Hindlimb muscle (tissue), 1 donor: ENCODE measurements around the gene GUCA2B. TPM values are rescaled to one million over a fixed set of nuclear protein-coding genes. Genes with fewer than 3 reads are reported as not detected.

Experiments used
- DNase-seq: peaks from one replicate; pipeline ENCODE4 v3.0.0-alpha.2; 2013
- polyA plus RNA-seq: library from polyadenylated mRNA; unstranded; fragments of 120-200 nt; gene quantifications from one replicate; pipeline ENCODE4 v1.2.1, GENCODE V29; 2013; ENCODE audit not compliant: insufficient read length

GUCA2B gene
- polyA plus RNA-seq, result not detected

- no peak for DNase-seq
Observed at GRCh38 chr1:42152907-42153600, at the start of gene GUCA2B. TSS of gene GUCA2B (plus strand) at chr1:42153410. CDS start at chr1:42153451, 41 bp downstream.

DNA sequence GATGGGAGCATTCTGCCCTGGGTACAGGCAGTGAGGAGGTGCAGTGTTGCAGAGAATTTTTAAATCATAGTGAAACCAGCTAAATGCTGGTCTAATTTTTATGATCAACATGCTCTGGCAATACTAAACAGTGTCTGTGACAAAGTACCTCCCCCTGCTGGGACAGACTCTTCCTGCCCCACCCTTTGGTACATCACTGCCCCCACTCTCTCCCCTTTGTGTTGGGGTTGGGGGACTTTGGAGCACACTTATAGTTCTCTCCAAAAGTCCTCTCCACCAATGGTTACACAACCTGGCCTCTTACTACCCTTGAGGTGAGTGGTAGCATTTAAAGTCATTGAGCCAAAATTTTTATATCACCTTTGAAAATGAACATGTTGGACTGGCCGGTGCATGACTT is 48.2 kb upstream of the GUCA2B start:
- DNase-seq, result no peak

DNA sequence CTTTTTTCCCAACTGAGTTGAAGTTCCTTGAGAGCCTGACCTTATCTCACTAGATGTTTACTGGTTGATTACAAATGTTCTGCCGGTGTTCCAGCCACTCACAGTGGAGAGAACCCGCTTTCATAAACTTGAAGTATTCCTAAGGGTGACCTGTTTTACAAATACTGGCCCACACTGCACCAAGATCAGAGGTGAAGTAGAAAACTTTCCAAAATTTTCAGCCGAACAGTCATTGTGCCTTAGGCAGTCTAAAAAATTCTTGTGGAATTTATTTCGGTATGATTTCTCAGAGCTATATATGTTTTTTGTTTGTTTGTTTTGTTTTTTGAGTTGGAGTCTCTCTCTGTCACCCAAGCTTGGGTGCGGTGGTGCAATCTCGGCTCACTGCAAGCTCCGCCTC is 44.9 kb upstream of the GUCA2B start:
- DNase-seq, result no peak

GRCh38 chr1:42109600-42109999 is 43.6 kb upstream of the GUCA2B start:
- DNase-seq, result no peak

GRCh38 chr1:42114229-42114628 is 39.0 kb upstream of the GUCA2B start:
- no peak for DNase-seq

- DNase-seq, result no peak
Observed at GRCh38 chr1:42117214-42117613, 36.0 kb upstream of the GUCA2B start.

- no peak for DNase-seq
Observed at GRCh38 chr1:42118125-42118524, 35.1 kb upstream of the GUCA2B start.

- no peak for DNase-seq
Observed at GRCh38 chr1:42122408-42122807, 30.8 kb upstream of the GUCA2B start.

DNA sequence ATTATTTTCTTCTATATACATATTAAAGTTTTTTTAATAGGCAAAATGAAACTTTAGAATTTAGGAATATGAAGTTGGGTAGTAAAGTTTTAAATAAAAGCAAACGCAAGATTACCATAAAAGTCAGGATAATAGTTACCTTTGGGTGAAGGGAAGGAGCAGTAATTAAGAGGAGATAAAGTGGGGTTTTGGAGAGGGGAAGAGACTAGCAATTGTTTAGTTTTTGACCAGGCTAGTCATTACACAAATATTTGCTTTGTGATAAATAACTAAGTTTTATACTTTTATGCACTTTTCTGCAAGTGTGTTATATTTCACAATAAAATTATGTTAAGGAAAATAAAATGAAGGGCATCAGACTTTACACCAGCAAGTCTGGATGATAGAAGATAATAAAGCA is 27.7 kb upstream of the GUCA2B start:
- DNase-seq, result no peak

- no peak for DNase-seq
Observed at GRCh38 chr1:42127767-42128166, 25.4 kb upstream of the GUCA2B start.

GRCh38 chr1:42128499-42128898 is 24.7 kb upstream of the GUCA2B start:
- no peak for DNase-seq

- DNase-seq, result no peak
Observed at GRCh38 chr1:42128964-42129363, 24.2 kb upstream of the GUCA2B start.

GRCh38 chr1:42130061-42130660 is 23.0 kb upstream of the GUCA2B start:
- no peak for DNase-seq

DNA sequence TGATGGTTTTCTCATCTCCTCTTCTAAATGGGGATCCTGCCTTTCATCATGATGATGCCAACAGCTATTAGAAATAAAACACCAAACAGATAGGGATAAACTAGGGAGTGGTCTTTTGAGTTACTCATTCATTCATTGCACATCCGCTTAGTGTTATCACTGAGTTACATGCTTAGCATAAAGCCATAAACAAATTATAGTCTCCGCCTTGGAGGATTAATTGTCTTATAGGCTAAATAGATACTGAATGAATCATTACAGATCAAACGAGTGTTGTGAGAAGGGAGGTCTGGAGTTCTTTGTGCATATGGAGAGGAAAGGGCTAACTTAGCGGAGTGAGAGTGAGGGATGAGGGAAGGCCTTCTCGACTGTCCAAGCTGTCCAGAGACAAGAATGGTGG is 19.8 kb upstream of the GUCA2B start:
- no peak for DNase-seq

DNA sequence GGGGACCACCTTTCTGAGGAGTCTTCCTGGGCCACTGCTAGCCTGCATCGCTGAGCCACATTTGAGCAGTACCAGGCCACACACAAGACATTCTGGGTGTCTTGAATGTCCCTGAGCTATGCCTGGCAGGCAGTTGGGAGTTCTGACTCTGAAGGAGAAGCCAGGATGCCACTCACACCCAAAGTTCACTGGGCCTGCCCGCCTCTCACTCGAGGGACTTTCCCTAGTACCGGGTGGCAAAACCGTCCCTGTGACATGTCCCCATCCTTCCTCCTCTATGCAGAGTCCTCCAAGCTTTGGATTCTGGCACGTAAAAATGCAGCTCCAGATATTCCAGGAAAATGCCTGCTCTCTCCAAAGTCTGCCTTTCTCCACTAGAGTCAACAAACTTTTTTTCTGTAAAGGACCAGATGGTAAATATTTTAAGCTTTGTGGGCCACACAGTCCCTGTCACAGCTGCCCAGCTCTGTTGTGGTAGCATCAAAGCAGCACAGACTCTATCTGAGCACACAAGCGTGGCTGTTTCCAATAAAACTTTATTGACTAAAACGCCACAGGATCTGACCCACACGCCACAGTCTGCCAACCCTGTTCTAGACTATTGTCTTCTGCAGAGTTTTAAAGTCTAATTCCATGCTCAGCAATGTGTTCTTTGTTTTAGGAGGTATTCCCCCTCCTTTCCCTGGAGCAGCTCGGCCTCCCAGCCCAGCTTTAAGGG is 19.2 kb upstream of the GUCA2B start:
- no peak for DNase-seq

DNA sequence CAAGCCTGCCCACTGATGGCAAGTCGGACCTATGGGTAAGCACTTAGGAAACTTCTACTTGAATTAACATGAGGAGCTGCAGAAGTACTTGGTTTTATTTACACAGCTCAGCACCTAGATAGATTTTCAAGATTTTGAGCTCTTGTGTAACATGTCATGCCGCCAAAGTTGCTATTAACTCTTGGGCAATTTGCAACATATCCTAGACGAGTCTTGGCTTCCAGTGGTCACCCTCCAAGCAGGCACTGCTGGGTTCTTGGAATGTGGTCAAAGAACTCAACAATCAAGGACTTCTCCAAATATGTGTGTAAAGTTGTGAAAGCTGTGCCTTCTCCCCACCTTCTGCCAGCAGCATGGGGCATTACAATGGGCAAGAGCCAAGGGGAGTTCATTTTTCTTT is 17.8 kb upstream of the GUCA2B start:
- DNase-seq, result no peak

DNA sequence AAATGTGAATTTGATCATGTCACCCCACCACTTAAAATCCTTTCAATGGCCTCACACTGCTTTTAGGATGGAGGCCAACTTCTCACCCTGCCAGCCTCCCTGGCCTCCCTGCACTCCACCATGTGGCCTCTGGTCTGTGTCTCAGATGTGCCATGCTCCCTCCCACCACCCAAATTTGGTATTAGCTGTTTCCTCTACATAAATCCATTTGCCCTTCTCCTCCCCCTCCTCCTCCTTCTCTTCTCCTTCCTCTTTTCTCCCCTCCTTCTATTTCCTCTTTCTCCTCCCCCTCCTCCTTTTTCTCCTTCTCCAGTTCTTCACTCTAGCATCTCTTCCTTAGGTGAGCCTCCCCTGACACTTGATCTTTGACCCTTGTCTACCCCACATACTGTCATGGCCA is 16.7 kb upstream of the GUCA2B start:
- no peak for DNase-seq

DNA sequence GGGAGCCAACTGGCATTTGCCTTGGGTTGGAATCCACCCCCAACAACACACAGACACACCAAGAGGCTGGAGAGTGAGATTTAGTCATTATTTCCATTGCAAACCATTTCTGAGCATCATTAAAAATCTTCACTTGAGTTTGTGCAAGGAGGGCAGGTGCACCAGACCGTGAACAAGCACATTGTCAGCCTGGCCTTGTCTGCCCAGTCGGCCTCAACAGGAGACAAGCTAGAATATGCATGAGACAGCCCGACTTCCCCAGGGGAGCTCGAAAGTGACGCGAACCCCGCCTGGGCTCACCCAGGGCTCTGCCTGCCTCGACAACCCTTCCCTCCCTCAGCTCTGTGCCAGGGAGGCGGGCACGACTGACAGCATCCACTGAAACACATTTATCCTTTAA is 15.4 kb upstream of the GUCA2B start:
- DNase-seq, result no peak

GRCh38 chr1:42138586-42138985 is 14.6 kb upstream of the GUCA2B start:
- DNase-seq, result no peak

DNA sequence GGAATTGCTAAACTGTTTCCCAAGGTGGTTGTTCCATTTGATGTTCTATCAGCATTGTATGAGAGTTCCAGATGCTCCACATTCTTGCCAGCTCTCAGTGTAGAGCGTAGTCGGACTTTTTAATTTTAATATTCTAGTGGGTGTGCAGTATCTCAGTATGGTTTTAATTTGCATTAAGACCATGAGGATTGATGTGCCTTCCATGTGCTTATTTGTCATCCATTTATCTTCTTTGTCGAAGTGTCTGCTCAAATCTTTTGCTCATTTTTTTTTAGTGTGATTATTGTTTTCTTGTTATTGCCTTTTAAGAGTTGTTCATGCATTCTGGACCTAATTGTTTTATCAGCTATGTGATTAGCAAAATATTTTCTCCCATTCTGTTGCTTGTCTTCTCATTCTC is 13.8 kb upstream of the GUCA2B start:
- DNase-seq, result no peak

DNA sequence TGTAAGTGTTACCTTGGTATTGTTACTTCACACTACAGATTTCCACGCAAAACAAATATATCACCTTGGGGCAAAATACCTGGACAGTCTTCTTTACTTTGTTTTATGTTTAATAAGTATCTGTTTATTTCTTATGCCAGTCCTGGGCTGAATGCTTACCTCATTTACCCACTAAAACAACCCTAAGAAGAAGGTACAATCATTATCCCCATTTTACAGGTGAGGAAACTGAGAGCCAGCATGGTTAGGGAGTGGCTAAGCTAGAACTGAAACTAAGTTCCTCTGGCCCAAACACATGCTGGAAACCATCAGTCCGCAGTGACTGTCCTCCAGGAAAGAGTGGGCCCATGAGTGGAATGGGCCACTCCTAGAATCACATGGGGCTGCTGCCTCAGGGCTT is 13.0 kb upstream of the GUCA2B start:
- DNase-seq, result no peak

DNA sequence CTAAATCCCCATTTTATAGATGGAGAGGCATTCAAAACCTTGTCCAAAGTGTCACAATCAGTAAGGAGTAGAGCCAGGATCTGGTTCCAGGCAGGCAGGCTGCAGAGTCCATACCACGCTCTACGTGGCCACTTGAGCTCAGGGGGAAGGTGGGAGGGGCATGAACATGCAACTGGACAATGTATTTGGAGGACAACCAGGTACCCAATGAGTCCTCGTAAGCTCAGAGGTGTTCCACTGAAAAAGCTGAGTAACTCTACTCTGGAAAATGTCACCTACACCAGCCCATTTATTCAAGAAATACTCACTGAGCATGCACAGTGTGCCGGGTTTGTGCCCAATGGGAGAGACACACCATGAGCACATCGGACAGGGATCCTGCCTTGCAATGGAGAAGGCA is 11.2 kb upstream of the GUCA2B start:
- DNase-seq, result no peak

DNA sequence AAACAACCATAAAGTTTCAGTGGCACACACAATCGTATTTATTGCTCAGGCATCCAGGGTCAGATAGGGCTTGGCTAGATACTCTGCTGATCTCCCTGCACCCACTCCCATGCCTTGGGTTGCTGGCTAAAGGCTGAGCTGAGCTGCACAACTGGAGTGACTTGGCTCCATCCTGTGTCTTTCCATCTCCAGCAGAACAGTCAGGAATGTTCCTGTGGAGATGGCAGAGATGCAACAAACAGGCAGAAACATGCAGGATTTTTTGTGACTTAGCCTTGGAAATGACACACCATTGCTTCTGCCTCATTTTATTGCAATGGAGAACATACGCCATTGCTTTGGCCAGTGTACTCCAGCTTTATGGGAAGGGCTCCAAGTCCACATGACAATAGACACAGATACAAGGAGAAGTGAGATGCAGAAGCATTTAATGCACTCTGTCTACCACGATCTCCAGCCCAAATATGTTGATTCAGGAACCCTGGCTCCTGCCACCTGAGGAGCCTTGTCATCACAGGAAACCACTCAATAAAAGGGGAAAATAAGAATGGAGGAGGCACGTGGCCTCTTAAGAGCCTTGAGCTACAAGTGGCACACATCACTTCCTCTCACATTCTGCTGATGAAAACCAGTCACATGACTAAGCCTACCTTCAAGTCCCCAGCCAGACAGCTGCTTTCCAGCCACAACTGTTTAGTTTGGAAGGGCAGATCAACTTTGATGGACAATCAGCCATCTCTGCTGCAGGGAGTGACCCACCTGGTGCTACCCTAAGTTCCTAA is 10.1 kb upstream of the GUCA2B start:
- DNase-seq, result no peak
